Measurements from ENCODE around the gene UBE2J2. TPM values are rescaled to one million over a fixed set of nuclear protein-coding genes. Genes with fewer than 3 reads are reported as not detected.

UBE2J2 gene
- total and polyA plus RNA-seq, 2 of the 13 experiments (the other 11 are each of a cell fraction or from before 2014, with no cell fraction given), result 25.4 to 29.4 TPM

DNA sequence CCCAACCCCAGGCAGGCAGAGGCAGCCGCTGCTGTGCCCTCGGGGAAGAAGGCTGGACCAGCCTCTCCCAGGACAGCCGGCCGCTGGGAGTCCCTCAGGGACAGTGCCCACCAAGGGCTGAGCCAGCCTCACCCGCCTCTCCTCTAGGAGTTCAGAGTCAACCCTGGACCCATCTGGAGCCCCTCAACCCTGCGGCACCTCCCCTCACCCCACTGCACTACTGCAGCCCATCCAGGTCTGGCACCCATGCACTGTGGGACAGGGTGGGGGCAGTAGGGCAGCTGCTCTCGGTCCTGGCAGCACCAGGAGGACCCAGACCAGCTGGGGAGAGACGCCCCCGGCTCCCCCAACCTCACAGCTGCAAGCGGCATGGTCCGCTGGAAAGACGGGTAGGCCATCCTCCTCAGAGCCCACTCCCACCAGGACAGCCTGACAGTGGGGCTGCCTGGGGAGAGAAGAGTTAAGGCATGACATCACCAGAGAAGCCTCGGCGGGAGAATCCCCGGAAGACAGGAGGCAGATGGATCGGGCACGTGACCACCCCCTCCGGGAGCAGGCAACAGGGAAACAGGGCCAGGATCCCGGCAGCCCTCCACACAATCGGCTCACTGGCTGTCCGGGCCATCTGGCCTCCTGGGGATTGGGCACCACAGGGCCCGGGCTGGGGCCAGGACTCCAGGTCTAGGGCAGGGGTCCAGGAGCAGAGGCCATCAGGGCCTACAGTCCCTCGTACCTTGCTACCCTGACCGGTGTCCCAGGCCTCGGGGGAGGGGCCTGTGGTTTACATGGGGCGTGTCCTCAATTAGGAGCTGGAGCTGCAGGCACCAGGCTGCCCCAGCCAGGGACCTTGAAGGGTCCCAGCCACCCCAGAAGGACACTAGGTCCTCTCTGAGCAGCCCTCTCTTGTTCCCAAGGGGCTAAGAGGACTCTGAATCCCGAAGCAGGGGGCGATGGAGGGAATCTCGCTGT, 31.0 kb upstream of the UBE2J2 start (continued):
- TF ChIP-seq, protein P1, sequence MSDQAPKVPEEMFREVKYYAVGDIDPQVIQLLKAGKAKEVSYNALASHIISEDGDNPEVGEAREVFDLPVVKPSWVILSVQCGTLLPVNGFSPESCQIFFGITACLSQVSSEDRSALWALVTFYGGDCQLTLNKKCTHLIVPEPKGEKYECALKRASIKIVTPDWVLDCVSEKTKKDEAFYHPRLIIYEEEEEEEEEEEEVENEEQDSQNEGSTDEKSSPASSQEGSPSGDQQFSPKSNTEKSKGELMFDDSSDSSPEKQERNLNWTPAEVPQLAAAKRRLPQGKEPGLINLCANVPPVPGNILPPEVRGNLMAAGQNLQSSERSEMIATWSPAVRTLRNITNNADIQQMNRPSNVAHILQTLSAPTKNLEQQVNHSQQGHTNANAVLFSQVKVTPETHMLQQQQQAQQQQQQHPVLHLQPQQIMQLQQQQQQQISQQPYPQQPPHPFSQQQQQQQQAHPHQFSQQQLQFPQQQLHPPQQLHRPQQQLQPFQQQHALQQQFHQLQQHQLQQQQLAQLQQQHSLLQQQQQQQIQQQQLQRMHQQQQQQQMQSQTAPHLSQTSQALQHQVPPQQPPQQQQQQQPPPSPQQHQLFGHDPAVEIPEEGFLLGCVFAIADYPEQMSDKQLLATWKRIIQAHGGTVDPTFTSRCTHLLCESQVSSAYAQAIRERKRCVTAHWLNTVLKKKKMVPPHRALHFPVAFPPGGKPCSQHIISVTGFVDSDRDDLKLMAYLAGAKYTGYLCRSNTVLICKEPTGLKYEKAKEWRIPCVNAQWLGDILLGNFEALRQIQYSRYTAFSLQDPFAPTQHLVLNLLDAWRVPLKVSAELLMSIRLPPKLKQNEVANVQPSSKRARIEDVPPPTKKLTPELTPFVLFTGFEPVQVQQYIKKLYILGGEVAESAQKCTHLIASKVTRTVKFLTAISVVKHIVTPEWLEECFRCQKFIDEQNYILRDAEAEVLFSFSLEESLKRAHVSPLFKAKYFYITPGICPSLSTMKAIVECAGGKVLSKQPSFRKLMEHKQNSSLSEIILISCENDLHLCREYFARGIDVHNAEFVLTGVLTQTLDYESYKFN (CRISPR knock-in tag; conservative IDR thresholded peaks at IDR 0.05), result 0 out of 2 replicates have a peak, but pooled peaks have one; percentile 34
- TF ChIP-seq FOXA3 (CRISPR knock-in tag; IDR thresholded peaks at IDR 0.05) (0 out of 2 replicates have a peak, but pooled peaks have one; percentile 5), EED (CRISPR knock-in tag; IDR thresholded peaks at IDR 0.05) (no peak), KDM2A (CRISPR knock-in tag; IDR thresholded peaks at IDR 0.05; ENCODE audit: borderline replicate concordance, low read depth) (peak; percentile 48), ZNF75D (CRISPR knock-in tag; IDR thresholded peaks at IDR 0.05; ENCODE audit: borderline replicate concordance) (no peak), GATA4 (IDR thresholded peaks at IDR 0.05; ENCODE audit: borderline replicate concordance, low read depth) (no peak), RFX5 (IDR thresholded peaks at IDR 0.05; ENCODE audit: low read depth, low read length) (no peak), ZNF709 (CRISPR knock-in tag; IDR thresholded peaks at IDR 0.05) (no peak), ZNF205 (CRISPR knock-in tag; IDR thresholded peaks at IDR 0.05) (no peak), TBL1XR1 (IDR thresholded peaks at IDR 0.05; ENCODE audit: borderline replicate concordance, low read length, partially characterized antibody) (no peak), ZNF441 (CRISPR knock-in tag; IDR thresholded peaks at IDR 0.05; ENCODE audit: borderline replicate concordance) (no peak), SMYD3 (CRISPR knock-in tag; IDR thresholded peaks at IDR 0.05) (no peak), ZNF562 (CRISPR knock-in tag; IDR thresholded peaks at IDR 0.05; ENCODE audit: borderline replicate concordance) (no peak)
- TF ChIP-seq, protein P2, sequence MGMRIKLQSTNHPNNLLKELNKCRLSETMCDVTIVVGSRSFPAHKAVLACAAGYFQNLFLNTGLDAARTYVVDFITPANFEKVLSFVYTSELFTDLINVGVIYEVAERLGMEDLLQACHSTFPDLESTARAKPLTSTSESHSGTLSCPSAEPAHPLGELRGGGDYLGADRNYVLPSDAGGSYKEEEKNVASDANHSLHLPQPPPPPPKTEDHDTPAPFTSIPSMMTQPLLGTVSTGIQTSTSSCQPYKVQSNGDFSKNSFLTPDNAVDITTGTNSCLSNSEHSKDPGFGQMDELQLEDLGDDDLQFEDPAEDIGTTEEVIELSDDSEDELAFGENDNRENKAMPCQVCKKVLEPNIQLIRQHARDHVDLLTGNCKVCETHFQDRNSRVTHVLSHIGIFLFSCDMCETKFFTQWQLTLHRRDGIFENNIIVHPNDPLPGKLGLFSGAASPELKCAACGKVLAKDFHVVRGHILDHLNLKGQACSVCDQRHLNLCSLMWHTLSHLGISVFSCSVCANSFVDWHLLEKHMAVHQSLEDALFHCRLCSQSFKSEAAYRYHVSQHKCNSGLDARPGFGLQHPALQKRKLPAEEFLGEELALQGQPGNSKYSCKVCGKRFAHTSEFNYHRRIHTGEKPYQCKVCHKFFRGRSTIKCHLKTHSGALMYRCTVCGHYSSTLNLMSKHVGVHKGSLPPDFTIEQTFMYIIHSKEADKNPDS (CRISPR knock-in tag; IDR thresholded peaks at IDR 0.05), result no peak
- TF ChIP-seq, protein P3, sequence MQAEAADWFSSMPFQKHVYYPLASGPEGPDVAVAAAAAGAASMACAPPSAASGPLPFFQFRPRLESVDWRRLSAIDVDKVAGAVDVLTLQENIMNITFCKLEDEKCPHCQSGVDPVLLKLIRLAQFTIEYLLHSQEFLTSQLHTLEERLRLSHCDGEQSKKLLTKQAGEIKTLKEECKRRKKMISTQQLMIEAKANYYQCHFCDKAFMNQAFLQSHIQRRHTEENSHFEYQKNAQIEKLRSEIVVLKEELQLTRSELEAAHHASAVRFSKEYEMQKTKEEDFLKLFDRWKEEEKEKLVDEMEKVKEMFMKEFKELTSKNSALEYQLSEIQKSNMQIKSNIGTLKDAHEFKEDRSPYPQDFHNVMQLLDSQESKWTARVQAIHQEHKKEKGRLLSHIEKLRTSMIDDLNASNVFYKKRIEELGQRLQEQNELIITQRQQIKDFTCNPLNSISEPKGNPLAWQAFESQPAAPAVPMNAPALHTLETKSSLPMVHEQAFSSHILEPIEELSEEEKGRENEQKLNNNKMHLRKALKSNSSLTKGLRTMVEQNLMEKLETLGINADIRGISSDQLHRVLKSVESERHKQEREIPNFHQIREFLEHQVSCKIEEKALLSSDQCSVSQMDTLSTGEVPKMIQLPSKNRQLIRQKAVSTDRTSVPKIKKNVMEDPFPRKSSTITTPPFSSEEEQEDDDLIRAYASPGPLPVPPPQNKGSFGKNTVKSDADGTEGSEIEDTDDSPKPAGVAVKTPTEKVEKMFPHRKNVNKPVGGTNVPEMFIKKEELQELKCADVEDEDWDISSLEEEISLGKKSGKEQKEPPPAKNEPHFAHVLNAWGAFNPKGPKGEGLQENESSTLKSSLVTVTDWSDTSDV (CRISPR knock-in tag; IDR thresholded peaks at IDR 0.05), result no peak
- TF ChIP-seq, protein P4, sequence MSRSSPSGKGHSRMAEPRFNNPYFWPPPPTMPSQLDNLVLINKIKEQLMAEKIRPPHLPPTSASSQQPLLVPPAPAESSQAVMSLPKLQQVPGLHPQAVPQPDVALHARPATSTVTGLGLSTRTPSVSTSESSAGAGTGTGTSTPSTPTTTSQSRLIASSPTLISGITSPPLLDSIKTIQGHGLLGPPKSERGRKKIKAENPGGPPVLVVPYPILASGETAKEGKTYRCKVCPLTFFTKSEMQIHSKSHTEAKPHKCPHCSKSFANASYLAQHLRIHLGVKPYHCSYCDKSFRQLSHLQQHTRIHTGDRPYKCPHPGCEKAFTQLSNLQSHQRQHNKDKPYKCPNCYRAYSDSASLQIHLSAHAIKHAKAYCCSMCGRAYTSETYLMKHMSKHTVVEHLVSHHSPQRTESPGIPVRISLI (CRISPR knock-in tag; IDR thresholded peaks at IDR 0.05; ENCODE audit: borderline replicate concordance), result 0 out of 2 replicates have a peak, but pooled peaks have one; percentile 24
- TF ChIP-seq, protein P5, sequence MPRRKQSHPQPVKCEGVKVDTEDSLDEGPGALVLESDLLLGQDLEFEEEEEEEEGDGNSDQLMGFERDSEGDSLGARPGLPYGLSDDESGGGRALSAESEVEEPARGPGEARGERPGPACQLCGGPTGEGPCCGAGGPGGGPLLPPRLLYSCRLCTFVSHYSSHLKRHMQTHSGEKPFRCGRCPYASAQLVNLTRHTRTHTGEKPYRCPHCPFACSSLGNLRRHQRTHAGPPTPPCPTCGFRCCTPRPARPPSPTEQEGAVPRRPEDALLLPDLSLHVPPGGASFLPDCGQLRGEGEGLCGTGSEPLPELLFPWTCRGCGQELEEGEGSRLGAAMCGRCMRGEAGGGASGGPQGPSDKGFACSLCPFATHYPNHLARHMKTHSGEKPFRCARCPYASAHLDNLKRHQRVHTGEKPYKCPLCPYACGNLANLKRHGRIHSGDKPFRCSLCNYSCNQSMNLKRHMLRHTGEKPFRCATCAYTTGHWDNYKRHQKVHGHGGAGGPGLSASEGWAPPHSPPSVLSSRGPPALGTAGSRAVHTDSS (CRISPR knock-in tag; conservative IDR thresholded peaks at IDR 0.05), result no peak

Measured in HepG2 (cell line).